K562 (cell line): ENCODE measurements around the gene RHNO1.

Experiments
- ARNT ChIP-seq, 2 experiments: fragments of 450-650 bp; IDR thresholded peaks; 2 replicates each; pipeline ENCODE4 v1.6.1; 2016; ENCODE audit warnings: mild to moderate bottlenecking in 1 of 2
- CTCF ChIP-seq, 3 experiments: IDR thresholded peaks in 2 of 3; conservative IDR thresholded peaks in 1 of 3; 2 replicates each; pipeline ENCODE4 v1.5.1; 2011 to 2012; ENCODE audit warnings: low read length in 3 of 3, mild to moderate bottlenecking in 3 of 3, control low read depth in 2 of 3, improper control_type of control experiment in 1 of 3, inconsistent platforms in 1 of 3, low read depth in 1 of 3, mixed read lengths in 1 of 3, moderate library complexity in 1 of 3; ENCODE audit not compliant: insufficient read depth in 2 of 3
- EP300 ChIP-seq: IDR thresholded peaks from 2 replicates; pipeline ENCODE4 v1.6.1; 2012; ENCODE audit warnings: low read length, improper control_type of control experiment
- MEF2A ChIP-seq: IDR thresholded peaks from 2 replicates; pipeline ENCODE4 v1.6.1; 2011; ENCODE audit warnings: low read depth, mild to moderate bottlenecking, low read length, moderate library complexity; ENCODE audit not compliant: control insufficient read depth
- NFXL1 ChIP-seq: fragments of 450-650 bp; formaldehyde crosslinking; IDR thresholded peaks from 2 replicates; pipeline ENCODE4 v1.4.0; 2021; ENCODE audit warnings: mild to moderate bottlenecking
- PRDM10 ChIP-seq: fragments of 450-650 bp; IDR thresholded peaks from 2 replicates; pipeline ENCODE4 v1.6.1; 2018; ENCODE audit not compliant: partially characterized antibody
- SIN3B ChIP-seq: fragments of 450-650 bp; IDR thresholded peaks from 2 replicates; pipeline ENCODE4 v1.6.1; 2017; ENCODE audit warnings: low read depth, mild to moderate bottlenecking, moderate library complexity
- TAL1 ChIP-seq: fragments of 450-650 bp; IDR thresholded peaks from 2 replicates; pipeline ENCODE4 v1.6.1; 2016; ENCODE audit warnings: mild to moderate bottlenecking
- TEAD4 ChIP-seq, 2 experiments: sonication (generic) in 1 of 2; formaldehyde crosslinking in 1 of 2; IDR thresholded peaks; 2 replicates each; pipeline versions ENCODE4 v1.6.1 to v1.8.0; 2012 to 2022; ENCODE audit warnings: borderline replicate concordance in 1 of 2, inconsistent platforms in 1 of 2, low read length in 1 of 2, mild to moderate bottlenecking in 1 of 2, missing genetic modification reagents in 1 of 2
- UBTF ChIP-seq, 2 experiments: IDR thresholded peaks; 2 replicates each; pipeline ENCODE4 v1.6.1; 2012; ENCODE audit warnings: improper control_type of control experiment in 2 of 2, low read depth in 2 of 2, low read length in 2 of 2, borderline replicate concordance in 1 of 2
- ZBTB11 ChIP-seq, 3 experiments: fragments of 200-800 bp in 1 of 3; fragments of 250-450 bp in 1 of 3; fragments of 450-650 bp in 1 of 3; sonication (Bioruptor Pico) in 1 of 3; sonication (Bioruptor generic) in 1 of 3; formaldehyde crosslinking in 1 of 3; IDR thresholded peaks; 2 replicates each; pipeline versions ENCODE4 v1.6.1 to v1.8.0; 2016 to 2022; ENCODE audit warnings: mild to moderate bottlenecking in 2 of 3, missing genetic modification characterization in 2 of 3, missing compliant biosample characterization in 1 of 3, moderate library complexity in 1 of 3
- ZNF121 ChIP-seq: sonication (generic); formaldehyde crosslinking; conservative IDR thresholded peaks from 2 replicates; pipeline ENCODE4 v1.8.0; 2022; ENCODE audit warnings: missing genetic modification reagents
- TF ChIP-seq, protein P1 (sequence below): sonication (generic); formaldehyde crosslinking; IDR thresholded peaks from 2 replicates; pipeline ENCODE4 v1.9.0; 2022; ENCODE audit warnings: mild to moderate bottlenecking, missing genetic modification reagents
- TF ChIP-seq, protein P2 (sequence below): fragments of 450-650 bp; IDR thresholded peaks from 2 replicates; pipeline ENCODE4 v1.6.1; 2017; ENCODE audit warnings: mild to moderate bottlenecking, moderate library complexity

DNA sequence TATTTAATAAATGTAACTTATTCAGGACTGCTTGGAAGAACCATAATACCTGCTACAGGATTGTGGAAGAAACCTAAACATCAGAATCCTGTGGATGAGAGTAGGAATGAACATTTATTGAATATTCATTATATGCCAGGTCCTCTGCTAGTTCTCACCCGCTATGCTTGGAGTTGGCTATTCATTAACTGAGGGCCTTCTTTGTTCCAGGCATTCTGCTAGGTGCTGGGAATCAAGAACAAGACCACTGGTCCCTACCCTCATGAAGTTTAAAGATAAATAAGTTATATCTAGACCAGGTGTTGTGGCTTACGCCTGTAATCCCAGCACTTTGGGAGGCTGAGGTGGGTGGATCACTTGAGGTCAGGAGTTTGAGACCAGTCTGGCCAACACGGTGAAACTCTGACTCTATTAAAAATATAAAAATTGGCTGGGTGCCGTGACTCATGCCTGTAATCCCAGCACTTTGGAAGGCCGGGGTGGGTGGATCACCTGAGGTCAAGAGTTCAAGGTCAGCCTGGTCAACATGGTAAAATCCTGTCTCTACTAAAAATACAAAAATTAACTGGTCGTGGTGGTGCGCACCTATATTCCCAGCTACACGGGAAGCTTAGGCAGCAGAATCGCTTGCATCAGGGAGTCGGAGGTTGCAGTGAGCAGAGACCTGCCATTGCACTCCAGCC is 9.9 kb downstream of the RHNO1 start:
- TF ChIP-seq, protein P1, sequence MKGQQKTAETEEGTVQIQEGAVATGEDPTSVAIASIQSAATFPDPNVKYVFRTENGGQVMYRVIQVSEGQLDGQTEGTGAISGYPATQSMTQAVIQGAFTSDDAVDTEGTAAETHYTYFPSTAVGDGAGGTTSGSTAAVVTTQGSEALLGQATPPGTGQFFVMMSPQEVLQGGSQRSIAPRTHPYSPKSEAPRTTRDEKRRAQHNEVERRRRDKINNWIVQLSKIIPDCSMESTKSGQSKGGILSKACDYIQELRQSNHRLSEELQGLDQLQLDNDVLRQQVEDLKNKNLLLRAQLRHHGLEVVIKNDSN: no peak
- no peak for TF ChIP-seq UBTF (IDR thresholded peaks at IDR 0.05; ENCODE audit: borderline replicate concordance in 1 of 2, low read depth in 2 of 2, low read length in 2 of 2)
- TF ChIP-seq ZNF121 (CRISPR knock-in tag): no peak
- TF ChIP-seq, protein P2, sequence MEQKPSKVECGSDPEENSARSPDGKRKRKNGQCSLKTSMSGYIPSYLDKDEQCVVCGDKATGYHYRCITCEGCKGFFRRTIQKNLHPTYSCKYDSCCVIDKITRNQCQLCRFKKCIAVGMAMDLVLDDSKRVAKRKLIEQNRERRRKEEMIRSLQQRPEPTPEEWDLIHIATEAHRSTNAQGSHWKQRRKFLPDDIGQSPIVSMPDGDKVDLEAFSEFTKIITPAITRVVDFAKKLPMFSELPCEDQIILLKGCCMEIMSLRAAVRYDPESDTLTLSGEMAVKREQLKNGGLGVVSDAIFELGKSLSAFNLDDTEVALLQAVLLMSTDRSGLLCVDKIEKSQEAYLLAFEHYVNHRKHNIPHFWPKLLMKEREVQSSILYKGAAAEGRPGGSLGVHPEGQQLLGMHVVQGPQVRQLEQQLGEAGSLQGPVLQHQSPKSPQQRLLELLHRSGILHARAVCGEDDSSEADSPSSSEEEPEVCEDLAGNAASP: no peak
- TF ChIP-seq ARNT (IDR thresholded peaks at IDR 0.05): no peak
- no peak for TF ChIP-seq TEAD4 (IDR thresholded peaks at IDR 0.05; ENCODE audit: low read length)
- no peak for TF ChIP-seq TEAD4 (CRISPR knock-in tag; IDR thresholded peaks at IDR 0.05; ENCODE audit: borderline replicate concordance)
- TF ChIP-seq NFXL1: no peak
- TF ChIP-seq EP300: no peak
- TF ChIP-seq ZBTB11 (CRISPR knock-in tag; IDR thresholded peaks at IDR 0.05): no peak
- no peak for TF ChIP-seq CTCF (IDR thresholded peaks at IDR 0.05 in 2 of 3, conservative IDR thresholded peaks at IDR 0.05 in 1 of 3; ENCODE audit: insufficient read depth in 2 of 3, low read depth in 1 of 3, low read length in 3 of 3)
- TF ChIP-seq TAL1: no peak
- no peak for TF ChIP-seq PRDM10
- no peak for TF ChIP-seq MEF2A
- no peak for TF ChIP-seq SIN3B
